ENCODE data around the gene PSAP. TPM values are rescaled to one million over a fixed set of nuclear protein-coding genes. Genes with fewer than 3 reads are reported as not detected.

PSAP gene
- total RNA-seq, 2 donors from 2014 or later = 1,145 to 1,486 TPM

DNA sequence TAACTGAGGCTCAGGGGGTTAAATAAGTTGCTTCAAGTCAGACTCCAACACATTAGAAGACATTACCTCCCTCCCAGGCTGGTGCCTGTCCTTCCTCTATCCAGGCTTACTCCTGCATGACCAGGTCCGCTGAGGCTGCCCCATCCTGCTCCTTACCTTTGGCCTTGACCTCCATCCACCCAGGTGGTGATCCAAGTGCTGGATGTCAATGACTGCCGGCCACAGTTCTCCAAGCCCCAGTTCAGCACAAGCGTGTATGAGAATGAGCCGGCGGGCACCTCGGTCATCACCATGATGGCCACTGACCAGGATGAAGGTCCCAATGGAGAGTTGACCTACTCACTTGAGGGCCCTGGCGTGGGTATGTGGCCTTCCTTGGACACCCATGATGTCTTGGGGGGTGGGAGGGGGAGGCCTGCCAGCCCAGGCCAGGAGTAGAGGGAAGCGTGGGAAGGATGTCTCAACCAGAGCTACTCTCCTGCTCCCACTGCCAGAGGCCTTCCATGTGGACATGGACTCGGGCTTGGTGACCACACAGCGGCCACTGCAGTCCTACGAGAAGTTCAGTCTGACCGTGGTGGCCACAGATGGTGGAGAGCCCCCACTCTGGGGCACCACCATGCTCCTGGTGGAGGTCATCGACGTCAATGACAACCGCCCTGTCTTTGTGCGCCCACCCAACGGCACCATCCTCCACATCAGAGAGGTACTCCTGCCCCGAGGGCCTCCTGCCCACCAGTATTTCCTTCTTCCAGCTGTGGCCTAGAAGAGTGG, 48.1 kb downstream of the PSAP start:
- Histone ChIP-seq H3K4me3 (no peak overlapping the region), H3K9me3 (no peaks in the 10 kb centered on the region), H3K27me3 (no peaks in the 10 kb centered on the region), H3K4me1 (no peaks in the 10 kb centered on the region), H3K36me3 (no peaks in the 10 kb centered on the region), H3K27ac (no peak overlapping the region)
- TF ChIP-seq, protein P1, sequence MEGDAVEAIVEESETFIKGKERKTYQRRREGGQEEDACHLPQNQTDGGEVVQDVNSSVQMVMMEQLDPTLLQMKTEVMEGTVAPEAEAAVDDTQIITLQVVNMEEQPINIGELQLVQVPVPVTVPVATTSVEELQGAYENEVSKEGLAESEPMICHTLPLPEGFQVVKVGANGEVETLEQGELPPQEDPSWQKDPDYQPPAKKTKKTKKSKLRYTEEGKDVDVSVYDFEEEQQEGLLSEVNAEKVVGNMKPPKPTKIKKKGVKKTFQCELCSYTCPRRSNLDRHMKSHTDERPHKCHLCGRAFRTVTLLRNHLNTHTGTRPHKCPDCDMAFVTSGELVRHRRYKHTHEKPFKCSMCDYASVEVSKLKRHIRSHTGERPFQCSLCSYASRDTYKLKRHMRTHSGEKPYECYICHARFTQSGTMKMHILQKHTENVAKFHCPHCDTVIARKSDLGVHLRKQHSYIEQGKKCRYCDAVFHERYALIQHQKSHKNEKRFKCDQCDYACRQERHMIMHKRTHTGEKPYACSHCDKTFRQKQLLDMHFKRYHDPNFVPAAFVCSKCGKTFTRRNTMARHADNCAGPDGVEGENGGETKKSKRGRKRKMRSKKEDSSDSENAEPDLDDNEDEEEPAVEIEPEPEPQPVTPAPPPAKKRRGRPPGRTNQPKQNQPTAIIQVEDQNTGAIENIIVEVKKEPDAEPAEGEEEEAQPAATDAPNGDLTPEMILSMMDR (IDR thresholded peaks at IDR 0.05) = no peak
- no peak for DNase-seq (ENCODE audit: low spot score)

DNA sequence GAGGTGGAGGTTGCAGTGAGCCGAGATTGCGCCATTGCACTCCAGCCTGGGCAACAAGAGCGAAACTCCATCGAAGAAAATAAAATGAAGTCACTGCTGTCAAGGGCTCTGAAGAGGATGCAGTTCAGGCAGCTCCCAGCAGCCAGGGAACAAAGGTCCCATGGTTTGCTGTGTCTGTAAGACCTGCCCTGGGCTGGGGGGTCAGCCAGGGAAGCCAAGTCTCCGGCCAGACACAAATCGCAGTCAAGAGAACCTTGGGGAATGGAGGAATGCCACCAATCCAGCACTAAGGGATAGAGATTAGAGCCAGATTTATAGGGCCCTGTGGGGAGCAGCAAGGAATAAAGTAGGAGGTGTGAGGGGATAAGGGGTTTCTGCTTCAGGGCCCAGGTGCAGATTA, 48.8 kb downstream of the PSAP start:
- no peak overlapping the region for H3K27ac ChIP-seq
- no peaks in the 10 kb centered on the region for H3K27me3 ChIP-seq
- no peaks in the 10 kb centered on the region for H3K4me1 ChIP-seq
- H3K36me3 ChIP-seq = no peaks in the 10 kb centered on the region
- DNase-seq (ENCODE audit: low spot score) = no peak
- TF ChIP-seq, protein P1 (IDR thresholded peaks at IDR 0.05) = no peak
- no peak overlapping the region for H3K4me3 ChIP-seq
- no peaks in the 10 kb centered on the region for H3K9me3 ChIP-seq

DNA sequence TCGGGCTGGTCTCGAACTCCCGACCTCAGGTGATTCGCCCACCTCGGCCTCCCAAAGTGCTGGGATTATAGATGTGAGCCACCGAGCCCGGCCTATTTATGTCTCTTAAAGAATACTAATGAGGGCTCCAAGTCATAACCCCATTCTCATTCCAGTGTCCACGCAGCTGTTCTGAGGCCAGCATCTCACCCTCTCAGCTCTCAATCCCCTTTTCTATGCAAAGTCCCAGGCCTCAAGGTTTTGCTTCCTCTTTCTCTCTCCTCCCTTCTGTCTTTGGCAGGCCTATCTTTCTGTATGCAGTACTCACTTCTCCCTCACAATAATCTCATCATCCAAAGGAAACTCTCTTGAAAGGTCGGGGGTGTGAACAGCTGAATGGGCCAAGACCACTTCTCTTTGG, 49.7 kb downstream of the PSAP start:
- H3K4me3 ChIP-seq = no peak overlapping the region
- no peak overlapping the region for H3K27ac ChIP-seq
- no peaks in the 10 kb centered on the region for H3K27me3 ChIP-seq
- no peaks in the 10 kb centered on the region for H3K4me1 ChIP-seq
- TF ChIP-seq, protein P1 (IDR thresholded peaks at IDR 0.05) = no peak
- H3K36me3 ChIP-seq = no peaks in the 10 kb centered on the region
- H3K9me3 ChIP-seq = no peaks in the 10 kb centered on the region
- no peak for DNase-seq (ENCODE audit: low spot score)

DNA sequence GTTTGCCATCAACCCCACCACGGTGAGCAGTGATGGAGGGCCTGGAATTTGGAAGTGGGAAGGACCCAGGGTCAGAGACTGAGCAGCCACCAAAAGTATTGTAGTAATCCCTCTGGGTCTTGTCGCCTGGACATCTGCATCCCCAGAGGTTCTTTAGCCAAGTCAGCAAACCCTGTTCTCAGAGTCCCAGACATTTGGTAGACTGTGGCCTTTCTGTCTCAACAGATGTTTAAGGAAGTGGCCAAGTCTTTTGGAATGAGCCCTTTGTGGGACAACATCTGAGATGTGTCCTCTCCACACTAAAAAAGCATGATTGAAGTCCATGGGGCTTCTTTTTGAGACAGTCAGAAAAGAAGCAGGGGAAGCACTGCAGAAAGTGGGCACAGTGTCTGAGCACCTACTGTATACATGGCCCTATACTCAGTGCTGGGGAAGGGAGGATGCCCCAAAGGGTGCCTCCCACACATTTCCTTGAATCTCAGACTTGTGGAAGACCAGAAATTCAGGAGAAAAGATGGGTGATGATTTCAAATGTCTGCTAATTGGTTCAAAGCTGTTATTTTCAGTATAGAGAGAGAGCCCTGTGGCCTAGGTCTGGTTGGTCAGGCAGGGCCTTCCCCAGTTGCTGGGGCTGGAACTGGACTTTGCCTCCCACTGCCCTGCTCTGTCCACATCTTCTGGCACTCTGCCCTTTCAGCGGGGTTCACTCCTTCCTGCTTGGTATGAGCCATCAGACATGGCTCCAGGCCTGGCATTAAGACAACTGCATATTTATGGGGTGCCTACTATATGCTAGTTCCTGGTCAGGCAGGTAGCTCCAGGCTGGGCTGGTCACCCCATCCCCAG, 51.2 kb downstream of the PSAP start:
- no peak overlapping the region for H3K4me3 ChIP-seq
- no peak overlapping the region for H3K27ac ChIP-seq
- DNase-seq (ENCODE audit: low spot score) = no peak
- no peaks in the 10 kb centered on the region for H3K27me3 ChIP-seq
- no peaks in the 10 kb centered on the region for H3K9me3 ChIP-seq
- no peaks in the 10 kb centered on the region for H3K4me1 ChIP-seq
- no peaks in the 10 kb centered on the region for H3K36me3 ChIP-seq
- TF ChIP-seq, protein P1 (IDR thresholded peaks at IDR 0.05) = no peak

DNA sequence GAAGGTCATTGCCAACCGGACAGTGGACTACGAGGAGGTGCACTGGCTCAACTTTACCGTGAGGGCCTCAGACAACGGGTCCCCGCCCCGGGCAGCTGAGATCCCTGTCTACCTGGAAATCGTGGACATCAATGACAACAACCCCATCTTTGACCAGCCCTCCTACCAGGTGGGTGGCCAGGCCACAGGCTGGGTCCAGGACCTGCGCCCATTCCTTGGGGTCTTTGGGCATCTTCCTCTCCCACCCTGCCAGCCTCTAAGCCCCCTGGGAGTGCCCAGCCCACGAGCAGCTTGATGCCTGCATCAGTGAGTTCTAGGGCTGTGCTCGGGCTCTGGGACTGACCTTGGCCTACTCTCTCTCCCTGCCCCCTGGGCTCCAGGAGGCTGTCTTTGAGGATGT, 51.9 kb downstream of the PSAP start:
- no peak for DNase-seq (ENCODE audit: low spot score)
- Histone ChIP-seq H3K27ac (no peak overlapping the region), H3K4me1 (no peaks in the 10 kb centered on the region), H3K9me3 (no peaks in the 10 kb centered on the region), H3K36me3 (no peaks in the 10 kb centered on the region), H3K27me3 (no peaks in the 10 kb centered on the region), H3K4me3 (no peak overlapping the region)
- TF ChIP-seq, protein P1 (IDR thresholded peaks at IDR 0.05) = no peak

Measured in right atrium auricular region (tissue), 2 donors.